IMR-90 (cell line): Measurements from ENCODE around the gene DOK1.

Experiments
- BHLHE40 ChIP-seq: fragments of 150-350 bp; IDR thresholded peaks from 2 replicates; pipeline ENCODE4 v1.6.1; 2016; ENCODE audit warnings: mild to moderate bottlenecking, low read depth, low read length
- CEBPB ChIP-seq: IDR thresholded peaks from 2 replicates; pipeline ENCODE4 v1.6.1; 2012; ENCODE audit warnings: low read depth, low read length, improper control_type of control experiment
- CTCF ChIP-seq: conservative IDR thresholded peaks from 2 replicates; pipeline ENCODE4 v1.5.1; 2012; ENCODE audit warnings: mild to moderate bottlenecking, low read depth, low read length, improper control_type of control experiment
- FOS ChIP-seq: fragments of 150-350 bp; IDR thresholded peaks from 2 replicates; pipeline ENCODE4 v1.6.1; 2016; ENCODE audit warnings: low read depth, low read length
- MAFK ChIP-seq: IDR thresholded peaks from 2 replicates; pipeline ENCODE4 v1.6.1; 2012; ENCODE audit warnings: low read depth, low read length, improper control_type of control experiment
- MXI1 ChIP-seq: IDR thresholded peaks from 2 replicates; pipeline ENCODE4 v1.6.1; 2012; ENCODE audit warnings: low read depth, mild to moderate bottlenecking, low read length, moderate library complexity, borderline replicate concordance
- POLR2A ChIP-seq: IDR thresholded peaks from 2 replicates; pipeline ENCODE4 v1.6.1; 2012; ENCODE audit warnings: mild to moderate bottlenecking, low read depth, low read length
- RAD21 ChIP-seq: IDR thresholded peaks from 2 replicates; pipeline ENCODE4 v1.6.1; 2012; ENCODE audit warnings: low read length, improper control_type of control experiment
- SMC3 ChIP-seq: fragments of 150-350 bp; IDR thresholded peaks from 2 replicates; pipeline ENCODE4 v1.6.1; 2016; ENCODE audit warnings: low read depth, mild to moderate bottlenecking, antibody characterized with exemption, low read length, moderate library complexity
- TF ChIP-seq, protein P1 (sequence below): fragments of 150-350 bp; IDR thresholded peaks from 2 replicates; pipeline ENCODE4 v1.6.1; 2017; ENCODE audit warnings: mild to moderate bottlenecking, antibody characterized with exemption, low read length, low read depth
- TF ChIP-seq, protein P2 (sequence below): fragments of 150-350 bp; IDR thresholded peaks from 2 replicates; pipeline ENCODE4 v1.6.1; 2016; ENCODE audit warnings: low read depth, mild to moderate bottlenecking, low read length, moderate library complexity, borderline replicate concordance

DNA sequence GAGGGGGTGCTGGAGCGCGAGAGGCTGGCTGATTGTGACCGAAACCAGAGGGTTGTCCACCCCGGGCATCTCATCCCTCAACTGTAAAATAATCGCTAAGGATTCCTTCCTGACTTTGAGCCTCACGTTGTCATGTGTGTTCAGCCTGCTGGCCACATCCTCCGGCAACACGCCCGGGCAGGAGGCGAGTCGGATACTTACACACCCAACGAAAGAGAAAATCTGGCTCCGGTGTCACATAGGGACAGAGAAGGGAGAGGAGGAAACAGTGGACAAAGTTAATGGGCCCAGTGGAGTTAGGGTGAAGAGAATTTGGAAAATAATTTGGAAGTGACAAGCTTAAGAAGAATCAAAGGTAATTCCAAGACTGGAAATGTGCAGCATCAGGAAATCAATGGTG lies 37.9 kb upstream of the DOK1 start:
- TF ChIP-seq CTCF (no peak), POLR2A (no peak), MXI1 (no peak), RAD21 (no peak), SMC3 (no peak), MAFK (no peak), BHLHE40 (no peak), CEBPB (no peak), FOS (no peak)
- TF ChIP-seq, protein P1, sequence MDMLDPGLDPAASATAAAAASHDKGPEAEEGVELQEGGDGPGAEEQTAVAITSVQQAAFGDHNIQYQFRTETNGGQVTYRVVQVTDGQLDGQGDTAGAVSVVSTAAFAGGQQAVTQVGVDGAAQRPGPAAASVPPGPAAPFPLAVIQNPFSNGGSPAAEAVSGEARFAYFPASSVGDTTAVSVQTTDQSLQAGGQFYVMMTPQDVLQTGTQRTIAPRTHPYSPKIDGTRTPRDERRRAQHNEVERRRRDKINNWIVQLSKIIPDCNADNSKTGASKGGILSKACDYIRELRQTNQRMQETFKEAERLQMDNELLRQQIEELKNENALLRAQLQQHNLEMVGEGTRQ = no peak
- TF ChIP-seq, protein P2, sequence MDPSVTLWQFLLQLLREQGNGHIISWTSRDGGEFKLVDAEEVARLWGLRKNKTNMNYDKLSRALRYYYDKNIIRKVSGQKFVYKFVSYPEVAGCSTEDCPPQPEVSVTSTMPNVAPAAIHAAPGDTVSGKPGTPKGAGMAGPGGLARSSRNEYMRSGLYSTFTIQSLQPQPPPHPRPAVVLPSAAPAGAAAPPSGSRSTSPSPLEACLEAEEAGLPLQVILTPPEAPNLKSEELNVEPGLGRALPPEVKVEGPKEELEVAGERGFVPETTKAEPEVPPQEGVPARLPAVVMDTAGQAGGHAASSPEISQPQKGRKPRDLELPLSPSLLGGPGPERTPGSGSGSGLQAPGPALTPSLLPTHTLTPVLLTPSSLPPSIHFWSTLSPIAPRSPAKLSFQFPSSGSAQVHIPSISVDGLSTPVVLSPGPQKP = no peak
